PC-9 (cell line): ENCODE measurements around the gene GJC2.

Experiments used
- CTCF ChIP-seq: fragments of 200-600 bp; sonication (generic); conservative IDR thresholded peaks from 2 replicates; pipeline ENCODE4 v1.6.1; 2017; ENCODE audit warnings: mixed run types, antibody characterized with exemption, mild to moderate bottlenecking, moderate library complexity
- EZH2 ChIP-seq: fragments of 200-600 bp; sonication (generic); IDR thresholded peaks from 2 replicates; pipeline ENCODE4 v1.8.0; 2017; ENCODE audit warnings: antibody characterized with exemption, low read depth

- TF ChIP-seq CTCF (no peak; the same call in none of the 2 replicates), EZH2 (no peak)
Observed at GRCh38 chr1:228166170-228166936, 16.6 kb downstream of the GJC2 start.
